GM10847 (cell line): ENCODE results near the gene JAG1.

Experiments used
- POLR2A ChIP-seq: IDR thresholded peaks from 2 replicates; pipeline ENCODE4 v1.6.1; 2011; ENCODE audit not compliant: insufficient read length; ENCODE audit errors: extremely low read depth

Gene JAG1

GRCh38 chr20:10665791-10666190 is 8.0 kb downstream of the JAG1 start:
- no peak for TF ChIP-seq POLR2A

GRCh38 chr20:10665027-10665561 is 8.7 kb downstream of the JAG1 start:
- TF ChIP-seq POLR2A, result no peak

- TF ChIP-seq POLR2A, result no peak
These were observed 10.0 kb downstream of the JAG1 start for GRCh38 chr20:10663756-10664155.

- TF ChIP-seq POLR2A, result no peak
These were observed 10.9 kb downstream of the JAG1 start for GRCh38 chr20:10662661-10663458.

- no peak for TF ChIP-seq POLR2A
These were observed 11.6 kb downstream of the JAG1 start for GRCh38 chr20:10662151-10662550.

- no peak for TF ChIP-seq POLR2A
These were observed 12.5 kb downstream of the JAG1 start for GRCh38 chr20:10661261-10661660.

GRCh38 chr20:10660661-10661060 is 13.1 kb downstream of the JAG1 start:
- TF ChIP-seq POLR2A, result no peak

GRCh38 chr20:10659651-10660601 is 13.9 kb downstream of the JAG1 start:
- no peak for TF ChIP-seq POLR2A

- no peak for TF ChIP-seq POLR2A
These were observed 14.7 kb downstream of the JAG1 start for GRCh38 chr20:10658876-10659632.

GRCh38 chr20:10658051-10658823 is 15.6 kb downstream of the JAG1 start:
- TF ChIP-seq POLR2A, result no peak

- TF ChIP-seq POLR2A, result no peak
These were observed 16.3 kb downstream of the JAG1 start for GRCh38 chr20:10657453-10657852.

- TF ChIP-seq POLR2A, result no peak
These were observed 17.8 kb downstream of the JAG1 start for GRCh38 chr20:10655720-10656669.

GRCh38 chr20:10654630-10655029 is 19.2 kb downstream of the JAG1 start:
- no peak for TF ChIP-seq POLR2A
